GM12801 (cell line): ENCODE data around the gene FOXG1.

ENCODE experiments used
- TF ChIP-seq, protein P1 (sequence below): IDR thresholded peaks from one replicate; pipeline ENCODE4 v1.5.1; 2011; ENCODE audit warnings: control low read depth; ENCODE audit not compliant: insufficient read length; ENCODE audit errors: extremely low read depth

The FOXG1 gene

DNA sequence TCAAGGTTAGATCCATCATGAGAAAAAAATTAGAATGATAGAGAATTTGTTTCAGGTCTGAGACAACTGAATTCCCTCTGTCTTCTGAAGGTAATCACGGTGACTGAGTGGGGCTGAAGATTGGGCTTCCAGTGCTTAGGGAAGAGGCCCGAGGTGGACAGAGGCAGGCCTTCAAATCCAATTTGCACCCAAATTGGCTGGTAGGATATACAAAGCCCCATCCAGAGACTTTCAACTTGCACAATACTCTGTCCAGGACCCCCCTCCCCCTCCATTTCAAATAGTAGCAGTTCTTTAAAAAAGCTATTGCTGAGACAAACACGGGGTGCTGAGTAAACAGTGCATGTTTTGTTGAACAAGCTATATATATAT lies 3.6 kb upstream of the FOXG1 start:
- TF ChIP-seq, protein P1, sequence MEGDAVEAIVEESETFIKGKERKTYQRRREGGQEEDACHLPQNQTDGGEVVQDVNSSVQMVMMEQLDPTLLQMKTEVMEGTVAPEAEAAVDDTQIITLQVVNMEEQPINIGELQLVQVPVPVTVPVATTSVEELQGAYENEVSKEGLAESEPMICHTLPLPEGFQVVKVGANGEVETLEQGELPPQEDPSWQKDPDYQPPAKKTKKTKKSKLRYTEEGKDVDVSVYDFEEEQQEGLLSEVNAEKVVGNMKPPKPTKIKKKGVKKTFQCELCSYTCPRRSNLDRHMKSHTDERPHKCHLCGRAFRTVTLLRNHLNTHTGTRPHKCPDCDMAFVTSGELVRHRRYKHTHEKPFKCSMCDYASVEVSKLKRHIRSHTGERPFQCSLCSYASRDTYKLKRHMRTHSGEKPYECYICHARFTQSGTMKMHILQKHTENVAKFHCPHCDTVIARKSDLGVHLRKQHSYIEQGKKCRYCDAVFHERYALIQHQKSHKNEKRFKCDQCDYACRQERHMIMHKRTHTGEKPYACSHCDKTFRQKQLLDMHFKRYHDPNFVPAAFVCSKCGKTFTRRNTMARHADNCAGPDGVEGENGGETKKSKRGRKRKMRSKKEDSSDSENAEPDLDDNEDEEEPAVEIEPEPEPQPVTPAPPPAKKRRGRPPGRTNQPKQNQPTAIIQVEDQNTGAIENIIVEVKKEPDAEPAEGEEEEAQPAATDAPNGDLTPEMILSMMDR, result no peak

DNA sequence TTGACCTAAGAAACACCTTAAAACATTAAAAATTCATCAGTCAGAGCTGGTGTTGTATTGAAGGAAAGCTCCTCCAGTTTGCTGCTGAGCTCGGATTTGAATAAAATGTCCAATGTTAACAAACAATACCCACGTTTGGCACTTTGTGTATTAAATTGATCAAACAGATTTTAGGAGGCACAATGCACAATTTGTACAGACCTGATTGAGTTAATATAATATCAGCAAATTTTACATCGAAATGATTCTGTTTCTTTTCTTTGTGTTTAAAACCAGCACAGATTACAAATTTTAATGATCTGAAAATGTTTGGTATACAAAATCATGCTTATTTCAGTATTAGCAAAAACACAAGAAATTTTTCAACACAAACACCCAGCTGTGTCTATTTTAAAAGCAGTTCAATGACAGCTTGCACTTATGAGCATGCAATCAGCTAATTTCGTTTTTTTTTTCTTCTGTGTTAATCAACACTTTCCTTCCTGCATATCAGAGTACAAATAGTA lies 2.8 kb upstream of the FOXG1 start:
- TF ChIP-seq, protein P1, result no peak

DNA sequence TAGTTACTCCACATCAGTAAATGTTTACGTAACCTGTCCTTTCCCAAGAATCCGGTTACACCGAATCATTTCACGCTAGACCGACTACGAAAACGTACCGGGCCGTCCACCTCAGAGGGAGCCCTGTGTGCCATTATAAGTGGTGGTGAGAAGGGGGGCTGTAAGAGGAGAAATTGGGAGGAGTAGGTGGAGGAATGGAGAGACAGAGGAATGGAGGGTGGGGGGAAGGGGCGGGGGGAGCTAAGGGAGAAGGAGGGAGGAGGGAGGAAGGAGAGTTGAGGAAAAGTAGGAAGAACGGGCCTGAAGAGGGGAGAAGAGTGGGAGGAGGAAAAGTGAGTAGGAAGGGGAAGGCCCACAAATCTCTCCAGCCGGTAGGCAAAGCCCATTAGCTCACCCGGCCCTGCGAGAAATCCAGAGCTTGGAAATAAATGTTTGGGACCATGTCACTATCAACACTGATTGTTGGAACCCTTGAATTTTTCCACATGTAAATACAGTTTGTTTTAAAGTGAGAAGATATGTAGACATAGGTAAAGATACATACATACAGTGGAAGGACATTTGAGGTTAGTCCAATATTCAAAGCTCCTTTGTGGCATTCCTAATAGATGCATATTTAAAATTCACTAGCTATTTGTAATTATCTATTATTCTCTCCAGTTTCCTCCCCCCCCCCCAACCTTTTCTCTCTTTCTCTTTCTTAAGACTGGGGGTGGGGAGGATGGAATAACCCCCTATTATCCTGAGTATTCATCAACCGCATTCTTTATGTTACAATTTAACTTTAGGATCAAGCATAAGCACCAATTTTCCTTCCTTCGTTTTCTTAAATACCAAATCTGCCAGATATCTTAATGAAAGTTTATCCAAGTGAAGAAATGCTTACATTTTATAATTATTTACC lies 2.1 kb upstream of the FOXG1 start:
- TF ChIP-seq, protein P1, result no peak

DNA sequence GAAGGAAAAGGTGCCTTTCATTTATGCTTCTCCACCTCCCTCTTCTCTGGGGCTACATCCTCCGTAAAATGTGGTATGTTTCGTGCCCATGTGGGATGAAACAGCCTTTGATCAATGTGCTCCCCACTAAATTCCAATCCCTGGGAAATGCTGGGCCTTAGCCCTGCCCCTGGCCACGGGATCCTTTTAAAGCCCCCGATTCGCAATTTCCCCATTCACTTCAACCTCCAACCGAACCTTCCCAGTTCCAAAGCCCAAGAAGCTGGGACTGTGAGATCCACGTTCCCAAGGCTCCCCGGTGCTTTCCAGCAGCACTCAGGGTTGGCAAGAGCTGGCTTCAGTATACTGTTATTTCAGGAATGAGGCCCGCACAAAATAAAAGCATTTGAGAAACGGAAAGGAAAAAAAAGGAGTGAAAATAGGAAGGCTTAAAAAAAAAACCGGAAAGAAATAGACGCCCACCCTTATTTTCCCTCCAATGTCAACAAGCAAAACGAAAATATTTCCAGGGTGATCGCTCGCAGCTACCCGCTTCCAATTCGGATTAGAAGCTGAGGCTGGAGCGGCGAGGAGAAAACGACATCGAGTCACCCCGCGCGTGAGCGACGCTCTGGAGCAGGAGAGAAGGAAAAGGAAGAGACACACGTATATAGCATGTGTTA lies 1.3 kb upstream of the FOXG1 start:
- TF ChIP-seq, protein P1, result no peak

DNA sequence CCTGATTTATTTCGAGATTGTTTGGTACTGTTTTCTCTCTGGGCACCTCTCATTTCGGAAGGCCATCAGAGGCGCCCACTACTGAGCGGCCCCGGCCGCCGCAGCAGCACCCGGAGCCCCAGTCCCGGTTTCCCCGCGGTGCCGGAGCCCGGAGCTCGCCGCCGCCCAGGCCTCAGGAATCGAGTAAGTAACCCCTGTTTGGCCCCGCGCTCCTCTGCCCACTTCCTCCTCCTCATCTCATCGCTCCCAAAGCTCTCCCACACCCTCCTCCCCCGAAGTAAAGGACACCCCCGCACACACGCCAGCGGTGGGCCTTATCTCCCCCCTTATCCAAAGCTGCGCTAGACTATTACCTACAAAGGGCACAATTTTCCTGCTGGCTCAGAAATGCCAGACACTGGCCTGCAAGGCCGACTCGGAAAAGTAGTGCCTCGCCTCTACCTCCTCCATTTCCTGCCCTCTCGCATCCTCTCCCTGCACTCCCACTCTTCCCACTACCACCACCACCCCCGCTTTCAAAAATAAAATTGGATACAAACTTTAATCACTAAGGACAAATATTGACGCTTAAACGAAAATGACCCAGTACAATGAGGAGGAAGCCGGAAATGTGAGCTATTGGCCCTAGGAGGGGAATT lies 637 bp upstream of the FOXG1 start:
- TF ChIP-seq, protein P1, result no peak

DNA sequence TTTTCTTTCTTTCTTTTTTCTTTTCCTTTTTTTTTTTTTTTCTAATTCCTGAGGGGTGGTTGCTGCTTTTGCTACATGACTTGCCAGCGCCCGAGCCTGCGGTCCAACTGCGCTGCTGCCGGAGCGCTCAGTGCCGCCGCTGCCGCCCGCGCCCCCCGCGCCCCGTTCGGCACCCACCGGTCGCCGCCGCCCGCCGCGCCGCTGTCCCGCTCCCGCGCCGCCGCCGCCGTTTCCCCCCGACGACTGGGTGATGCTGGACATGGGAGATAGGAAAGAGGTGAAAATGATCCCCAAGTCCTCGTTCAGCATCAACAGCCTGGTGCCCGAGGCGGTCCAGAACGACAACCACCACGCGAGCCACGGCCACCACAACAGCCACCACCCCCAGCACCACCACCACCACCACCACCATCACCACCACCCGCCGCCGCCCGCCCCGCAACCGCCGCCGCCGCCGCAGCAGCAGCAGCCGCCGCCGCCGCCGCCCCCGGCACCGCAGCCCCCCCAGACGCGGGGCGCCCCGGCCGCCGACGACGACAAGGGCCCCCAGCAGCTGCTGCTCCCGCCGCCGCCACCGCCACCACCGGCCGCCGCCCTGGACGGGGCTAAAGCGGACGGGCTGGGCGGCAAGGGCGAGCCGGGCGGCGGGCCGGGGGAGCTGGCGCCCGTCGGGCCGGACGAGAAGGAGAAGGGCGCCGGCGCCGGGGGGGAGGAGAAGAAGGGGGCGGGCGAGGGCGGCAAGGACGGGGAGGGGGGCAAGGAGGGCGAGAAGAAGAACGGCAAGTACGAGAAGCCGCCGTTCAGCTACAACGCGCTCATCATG lies 654 bp downstream of the FOXG1 start:
- TF ChIP-seq, protein P1, result no peak
